ENCODE measurements around the gene SLC17A2. TPM values are rescaled to one million over a fixed set of nuclear protein-coding genes. Genes with fewer than 3 reads are reported as not detected.

Gene SLC17A2
- total and polyA plus RNA-seq, 2 of the 4 experiments (the other 2 are of a cell fraction) = not detected

DNA sequence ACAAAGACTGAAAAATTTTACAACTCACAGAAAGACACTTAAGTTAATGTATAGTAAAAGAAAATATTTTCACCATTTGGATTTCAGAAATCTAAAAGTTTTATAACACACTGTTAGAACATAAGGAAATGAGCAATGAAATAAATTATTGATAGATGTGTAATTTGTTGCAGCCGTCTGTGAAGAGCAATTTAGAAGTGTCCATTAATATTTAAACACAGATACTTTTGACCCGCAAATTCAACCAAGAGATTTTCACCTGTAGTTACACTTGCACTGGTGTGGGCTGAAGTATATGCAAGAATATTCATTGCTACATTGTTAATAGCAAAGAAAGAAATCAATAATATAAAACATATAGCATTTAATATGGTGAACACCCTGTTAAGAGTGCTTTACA lies 41.9 kb downstream of the SLC17A2 start:
- H2AFZ ChIP-seq (replicated peaks; ENCODE audit: low read length, poor library complexity) = no peak overlapping the region
- no peak for ATAC-seq (ENCODE audit: low read depth)
- H3K9ac ChIP-seq (ENCODE audit: low read depth, low read length) = no peak overlapping the region
- H2AK9ac ChIP-seq (replicated peaks; ENCODE audit: low read depth, low read length, poor library complexity) = no peak overlapping the region
- dilution Hi-C loops (cut with HindIII; ENCODE audit: low sequenced_read_pairs, unreplicated experiment) (no loop called here), in situ Hi-C loops (cut with MboI; ENCODE audit: low sequenced_read_pairs) (no loop called here), intact Hi-C loops (cut with micrococcal nuclease) (no loop called here)
- no peak overlapping the region for H3K4me2 ChIP-seq (ENCODE audit: low read depth, low read length)
- H4K20me1 ChIP-seq (ENCODE audit: insufficient read depth, low read length) = no peaks in the 10 kb centered on the region
- no peak overlapping the region for H4K8ac ChIP-seq (ENCODE audit: low read depth in 2 of 2, low read length in 2 of 2)
- no peak overlapping the region for H3K18ac ChIP-seq (ENCODE audit: low read depth, low read length)
- DNase-seq = no peak
- POLR2A ChIA-PET (ENCODE audit: unreplicated experiment) = no interaction called here
- no peak overlapping the region for H3K14ac ChIP-seq (replicated peaks; ENCODE audit: low read depth, low read length)
- no peaks in the 10 kb centered on the region for H3K4me1 ChIP-seq (ENCODE audit: control insufficient read depth, insufficient read depth, low read length)
- no peak overlapping the region for H3K4ac ChIP-seq (ENCODE audit: low read depth, low read length)
- no peak overlapping the region for H3K27ac ChIP-seq (ENCODE audit: insufficient read depth, low read length)
- H2BK20ac ChIP-seq (ENCODE audit: low read depth, low read length) = no peak overlapping the region
- no peaks in the 10 kb centered on the region for H3K79me1 ChIP-seq (ENCODE audit: low read depth in 1 of 2, low read length in 2 of 2)
- no peaks in the 10 kb centered on the region for H3K9me1 ChIP-seq (ENCODE audit: insufficient read depth, low read length)
- BruUV-seq (replicated peaks) = no TSS peak
- no peak overlapping the region for H3K23ac ChIP-seq (ENCODE audit: low read depth, low read length)
- no peak overlapping the region for H3K4me3 ChIP-seq (ENCODE audit: insufficient read depth, low read depth, low read length)
- no peaks in the 10 kb centered on the region for H3K9me3 ChIP-seq (ENCODE audit: control insufficient read depth, insufficient read depth, low read length)
- no peak overlapping the region for H3K56ac ChIP-seq (ENCODE audit: extremely low read depth, insufficient read depth, low read length)
- H2BK15ac ChIP-seq (ENCODE audit: low read depth, low read length) = no peak overlapping the region
- H3K36me3 ChIP-seq (ENCODE audit: control insufficient read depth, insufficient read depth, low read length) = no peaks in the 10 kb centered on the region
- no peak overlapping the region for H4K5ac ChIP-seq (ENCODE audit: low read depth, low read length)
- H2AK5ac ChIP-seq (ENCODE audit: low read depth, low read length) = no peak overlapping the region
- no peak overlapping the region for H4K91ac ChIP-seq (ENCODE audit: insufficient read depth, low read depth, low read length)
- no peak for TF ChIP-seq RCOR1 (IDR thresholded peaks at IDR 0.05; ENCODE audit: insufficient replicate concordance, low read length)
- TF ChIP-seq FOS (IDR thresholded peaks at IDR 0.05; ENCODE audit: low read depth, low read length) = no peak
- no peak for TF ChIP-seq MXI1 (IDR thresholded peaks at IDR 0.05; ENCODE audit: borderline replicate concordance, low read depth, low read length)
- no peak for TF ChIP-seq SMC3 (IDR thresholded peaks at IDR 0.05; ENCODE audit: low read depth, low read length)
- TF ChIP-seq BHLHE40 (IDR thresholded peaks at IDR 0.05; ENCODE audit: low read depth, low read length) = no peak
- no peak for TF ChIP-seq ELK1 (IDR thresholded peaks at IDR 0.05; ENCODE audit: borderline replicate concordance, low read depth, low read length)
- no peak for TF ChIP-seq CHD1 (IDR thresholded peaks at IDR 0.05; ENCODE audit: low read depth, low read length)
- TF ChIP-seq MAZ (IDR thresholded peaks at IDR 0.05; ENCODE audit: borderline replicate concordance, low read depth, low read length) = no peak
- TF ChIP-seq POLR2A (IDR thresholded peaks at IDR 0.05; ENCODE audit: low read depth, low read length) = no peak
- TF ChIP-seq RAD21 (IDR thresholded peaks at IDR 0.05; ENCODE audit: low read length) = no peak
- no peak for TF ChIP-seq USF2 (IDR thresholded peaks at IDR 0.05; ENCODE audit: low read depth, low read length)
- TF ChIP-seq RFX5 (IDR thresholded peaks at IDR 0.05; ENCODE audit: low read depth, low read length) = no peak
- no peak for TF ChIP-seq NFE2L2 (IDR thresholded peaks at IDR 0.05; ENCODE audit: low read depth, low read length)
- no peak for TF ChIP-seq MAFK (IDR thresholded peaks at IDR 0.05; ENCODE audit: low read depth, low read length)
- TF ChIP-seq, protein P1, sequence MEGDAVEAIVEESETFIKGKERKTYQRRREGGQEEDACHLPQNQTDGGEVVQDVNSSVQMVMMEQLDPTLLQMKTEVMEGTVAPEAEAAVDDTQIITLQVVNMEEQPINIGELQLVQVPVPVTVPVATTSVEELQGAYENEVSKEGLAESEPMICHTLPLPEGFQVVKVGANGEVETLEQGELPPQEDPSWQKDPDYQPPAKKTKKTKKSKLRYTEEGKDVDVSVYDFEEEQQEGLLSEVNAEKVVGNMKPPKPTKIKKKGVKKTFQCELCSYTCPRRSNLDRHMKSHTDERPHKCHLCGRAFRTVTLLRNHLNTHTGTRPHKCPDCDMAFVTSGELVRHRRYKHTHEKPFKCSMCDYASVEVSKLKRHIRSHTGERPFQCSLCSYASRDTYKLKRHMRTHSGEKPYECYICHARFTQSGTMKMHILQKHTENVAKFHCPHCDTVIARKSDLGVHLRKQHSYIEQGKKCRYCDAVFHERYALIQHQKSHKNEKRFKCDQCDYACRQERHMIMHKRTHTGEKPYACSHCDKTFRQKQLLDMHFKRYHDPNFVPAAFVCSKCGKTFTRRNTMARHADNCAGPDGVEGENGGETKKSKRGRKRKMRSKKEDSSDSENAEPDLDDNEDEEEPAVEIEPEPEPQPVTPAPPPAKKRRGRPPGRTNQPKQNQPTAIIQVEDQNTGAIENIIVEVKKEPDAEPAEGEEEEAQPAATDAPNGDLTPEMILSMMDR (conservative IDR thresholded peaks at IDR 0.05; ENCODE audit: low read depth, low read length) = no peak
- no peak for TF ChIP-seq CEBPB (IDR thresholded peaks at IDR 0.05; ENCODE audit: low read depth, low read length)
- no CpG with 5 or more reads among the region's 2 CpGs for WGBS, 2 experiments (ENCODE audit: extremely low coverage in 2 of 2, insufficient read length in 1 of 2)
- CTCF ChIA-PET = interaction anchor here (0.9 kb wide), 1 partner anchor 43 kb away, joined by 3 read pairs; no protein-coding TSS in a partner anchor
- no peaks in the 10 kb centered on the region for H3K27me3 ChIP-seq (ENCODE audit: control insufficient read depth, insufficient read depth, low read length)
- H2BK5ac ChIP-seq (ENCODE audit: low read depth, low read length, poor library complexity, severe bottlenecking) = no peak overlapping the region
- H2BK120ac ChIP-seq (ENCODE audit: low read depth, low read length) = no peak overlapping the region

Data from IMR-90 (cell line).